ENCODE measurements around the gene ABI3BP.

GRCh38 chr3:100737334-100737733, 255.9 kb downstream of the ABI3BP start:
- TF ChIP-seq POLR2A (IDR thresholded peaks at IDR 0.05; ENCODE audit: low read depth, low read length) (no peak), TAF1 (IDR thresholded peaks at IDR 0.05; ENCODE audit: low read depth, low read length) (no peak)
